Mesendoderm (in vitro differentiated cells): ENCODE data around the gene PTPA.
A peak's percentile ranks its signal among the peaks of the same experiment; 100 is the strongest.
"Not testable (repeated sequence)": the region's sequence is repeated elsewhere in the genome, so short reads cannot be mapped to it uniquely, and the experiment has no call there.

Source experiments
- DNase-seq: peaks from one replicate; pipeline ENCODE4 v3.0.0; 2013
- H2AK5ac ChIP-seq: 2 replicates; pipeline ENCODE4 v1.6.1; 2013; ENCODE audit warnings: low read length, inconsistent platforms
- H2BK120ac ChIP-seq: 2 replicates; pipeline ENCODE4 v1.6.1; 2013; ENCODE audit warnings: low read depth, mild to moderate bottlenecking, low read length, moderate library complexity, mixed read lengths
- H2BK15ac ChIP-seq: replicated peaks from 2 replicates; pipeline ENCODE4 v1.6.1; 2013; ENCODE audit warnings: low read depth, mild to moderate bottlenecking, moderate library complexity
- H2BK5ac ChIP-seq: 2 replicates; pipeline ENCODE4 v1.6.1; 2013; ENCODE audit warnings: low read length, inconsistent platforms
- H3K18ac ChIP-seq: 2 replicates; pipeline ENCODE4 v1.6.1; 2013; ENCODE audit warnings: mild to moderate bottlenecking, low read length, mixed read lengths
- H3K23ac ChIP-seq: one replicate; pipeline ENCODE4 v1.6.1; 2013; ENCODE audit warnings: low read length
- H3K27ac ChIP-seq: 2 replicates; pipeline ENCODE4 v1.5.1; 2013; ENCODE audit warnings: low read depth, mild to moderate bottlenecking, inconsistent platforms, low read length, moderate library complexity
- H3K27me3 ChIP-seq: 2 replicates; pipeline ENCODE4 v1.6.1; 2013; ENCODE audit warnings: low read length, control low read depth, mild to moderate bottlenecking, inconsistent platforms; ENCODE audit not compliant: insufficient read depth, poor library complexity
- H3K36me3 ChIP-seq: 2 replicates; pipeline ENCODE4 v1.6.1; 2013; ENCODE audit warnings: low read length, inconsistent platforms; ENCODE audit not compliant: control insufficient read depth, insufficient read depth
- H3K4ac ChIP-seq: one replicate; pipeline ENCODE4 v1.6.1; 2013; ENCODE audit warnings: low read depth, mild to moderate bottlenecking, low read length, moderate library complexity
- H3K4me1 ChIP-seq: 2 replicates; pipeline ENCODE4 v1.6.1; 2013; ENCODE audit warnings: low read depth, low read length, inconsistent platforms; ENCODE audit not compliant: control insufficient read depth
- H3K4me2 ChIP-seq: 2 replicates; pipeline ENCODE4 v1.6.1; 2013; ENCODE audit warnings: low read length
- H3K4me3 ChIP-seq: 2 replicates; pipeline ENCODE4 v1.5.1; 2013; ENCODE audit warnings: mild to moderate bottlenecking, low read length
- H3K56ac ChIP-seq: one replicate; pipeline ENCODE4 v1.6.1; 2013; ENCODE audit warnings: low read length
- H3K79me1 ChIP-seq: 2 replicates; pipeline ENCODE4 v1.6.1; 2013; ENCODE audit warnings: low read length, inconsistent platforms
- H3K79me2 ChIP-seq: 2 replicates; pipeline ENCODE4 v1.6.1; 2013; ENCODE audit warnings: mild to moderate bottlenecking, low read length; ENCODE audit not compliant: control insufficient read depth, insufficient read depth
- H3K9ac ChIP-seq: 2 replicates; pipeline ENCODE4 v1.6.1; 2013; ENCODE audit warnings: low read length, inconsistent platforms
- H4K5ac ChIP-seq: one replicate; pipeline ENCODE4 v1.6.1; 2013; ENCODE audit warnings: low read length
- H4K8ac ChIP-seq: one replicate; pipeline ENCODE4 v1.6.1; 2013; ENCODE audit warnings: low read depth, mild to moderate bottlenecking, control low read depth, low read length, moderate library complexity
- WGBS: extraction: QIAGEN DNeasy Blood & Tissue Kit; methylation state at CpG from one replicate; pipeline ENCODE4 v1.1.7; 2013; ENCODE audit warnings: low lambda C conversion rate, missing lambda C conversion rate; ENCODE audit not compliant: insufficient coverage; ENCODE audit errors: extremely low coverage; 5-methylcytosine and 5-hydroxymethylcytosine counted together

PTPA gene

DNA sequence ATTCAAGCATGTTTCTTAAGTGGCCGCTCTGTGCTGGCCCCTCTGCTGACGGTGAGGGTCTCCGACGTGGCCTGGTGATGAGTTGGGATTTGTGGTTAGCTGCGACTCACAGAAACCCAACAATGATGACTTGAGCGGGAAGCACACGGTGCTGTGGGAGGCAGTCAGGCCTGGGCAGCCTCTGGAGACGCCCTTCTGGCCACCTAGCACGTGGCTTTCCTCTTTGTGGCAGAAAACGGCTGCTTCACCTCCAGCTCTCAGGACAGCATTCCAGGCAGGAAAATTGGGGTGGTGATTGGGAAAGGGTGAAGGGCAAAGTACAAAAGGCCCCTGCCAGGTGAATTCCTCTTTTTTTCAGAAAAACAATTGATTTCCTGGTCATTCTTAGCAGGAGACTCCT lies 84.4 kb downstream of the PTPA start:
- H3K36me3 ChIP-seq: no peaks in the 10 kb centered on the region
- no peak overlapping the region for H4K5ac ChIP-seq
- H2BK120ac ChIP-seq: no peak overlapping the region
- H3K4ac ChIP-seq: no peak overlapping the region
- H2BK5ac ChIP-seq: no peak overlapping the region
- no peak overlapping the region for H3K56ac ChIP-seq
- DNase-seq: no peak
- no peak overlapping the region for H3K18ac ChIP-seq
- no peak overlapping the region for H3K4me2 ChIP-seq
- H3K27ac ChIP-seq: no peak overlapping the region
- H4K8ac ChIP-seq: no peak overlapping the region
- no peaks in the 10 kb centered on the region for H3K79me2 ChIP-seq
- H3K4me3 ChIP-seq: no peak overlapping the region
- no peak overlapping the region for H2BK15ac ChIP-seq
- H3K9ac ChIP-seq: no peak overlapping the region
- H2AK5ac ChIP-seq: no peak overlapping the region
- WGBS: no CpG with 5 or more reads among the region's 10 CpGs
- H3K27me3 ChIP-seq: no peaks in the 10 kb centered on the region
- no peaks in the 10 kb centered on the region for H3K79me1 ChIP-seq
- no peaks in the 10 kb centered on the region for H3K4me1 ChIP-seq
- H3K23ac ChIP-seq: no peak overlapping the region

- H3K79me2 ChIP-seq, H3K27me3 ChIP-seq, DNase-seq, H3K4me3 ChIP-seq, H3K79me1 ChIP-seq, H2AK5ac ChIP-seq, H4K5ac ChIP-seq, H3K36me3 ChIP-seq, H3K4ac ChIP-seq, H3K27ac ChIP-seq, H2BK15ac ChIP-seq, H2BK5ac ChIP-seq, H3K9ac ChIP-seq, H3K4me1 ChIP-seq, H3K23ac ChIP-seq, H2BK120ac ChIP-seq, H3K4me2 ChIP-seq, H3K18ac ChIP-seq, H4K8ac ChIP-seq, H3K56ac ChIP-seq: not testable (repeated sequence)
- no CpG with 5 or more reads among the region's 6 CpGs for WGBS
Observed at GRCh38 chr9:129197045-129197444, 85.8 kb downstream of the PTPA start.

GRCh38 chr9:129197978-129198318 lies 86.7 kb downstream of the PTPA start:
- H2BK15ac ChIP-seq: no peak overlapping the region
- no peak overlapping the region for H3K4me3 ChIP-seq
- H3K23ac ChIP-seq: no peak overlapping the region
- H3K79me1 ChIP-seq: no peaks in the 10 kb centered on the region
- no peak overlapping the region for H2AK5ac ChIP-seq
- no CpG with 5 or more reads among the region's 8 CpGs for WGBS
- peak overlapping the region; percentile 2 for H3K56ac ChIP-seq
- no peak overlapping the region for H4K5ac ChIP-seq
- no peak overlapping the region for H4K8ac ChIP-seq
- H3K27ac ChIP-seq: no peak overlapping the region
- H3K27me3 ChIP-seq: no peaks in the 10 kb centered on the region
- no peak overlapping the region for H3K4me2 ChIP-seq
- H3K36me3 ChIP-seq: no peaks in the 10 kb centered on the region
- H2BK120ac ChIP-seq: no peak overlapping the region
- no peaks in the 10 kb centered on the region for H3K4me1 ChIP-seq
- H3K4ac ChIP-seq: no peak overlapping the region
- DNase-seq: no peak
- no peak overlapping the region for H2BK5ac ChIP-seq
- no peaks in the 10 kb centered on the region for H3K79me2 ChIP-seq
- H3K18ac ChIP-seq: no peak overlapping the region
- H3K9ac ChIP-seq: no peak overlapping the region
